Activated T-cell treated with anti-CD3 and anti-CD28 coated beads for 1 hour (primary cell): ENCODE results near the gene MUTYH.
"Not testable (repeated sequence)": the region's sequence is repeated elsewhere in the genome, so short reads cannot be mapped to it uniquely, and the experiment has no call there.

ENCODE experiments used
- DNase-seq: peaks from one replicate; pipeline ENCODE4 v3.0.0-alpha.2; 2020; ENCODE audit warnings: low read depth

Gene MUTYH

GRCh38 chr1:45339789-45340558 lies at the start of gene MUTYH, which contains the start of gene TOE1:
Gene MUTYH (minus strand): TSS chr1:45340440. CDS start chr1:45334505, 5,935 bp downstream.
Gene TOE1 (plus strand): TSS chr1:45340170. CDS start chr1:45340253, 83 bp downstream.
- DNase-seq, result peak; percentile 84

DNA sequence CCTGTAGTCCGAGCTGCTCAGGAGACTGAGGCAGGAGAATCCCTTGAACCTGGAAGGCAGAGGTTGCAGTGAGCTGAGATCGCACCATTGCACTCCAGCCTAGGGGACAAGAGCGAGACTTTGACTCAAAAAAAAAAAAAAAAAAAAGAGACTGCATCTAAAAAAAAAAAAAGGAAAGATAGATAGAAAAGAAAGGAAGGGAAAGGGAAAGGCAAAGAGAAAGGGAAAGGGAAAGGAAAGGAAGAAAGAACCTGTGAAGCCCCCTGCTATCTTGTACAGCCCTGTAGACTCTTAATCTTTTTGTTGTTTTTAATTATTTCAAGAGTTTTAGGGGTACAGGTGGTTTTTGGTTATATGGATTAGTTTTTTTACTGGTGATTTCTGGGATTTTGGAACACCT lies 46.0 kb upstream of the MUTYH start:
- DNase-seq, result no peak

GRCh38 chr1:45385302-45385701 lies 45.1 kb upstream of the MUTYH start:
- no peak for DNase-seq

GRCh38 chr1:45384213-45384612 lies 44.0 kb upstream of the MUTYH start:
- DNase-seq, result not testable (repeated sequence)

GRCh38 chr1:45383191-45383590 lies 43.0 kb upstream of the MUTYH start:
- DNase-seq, result no peak

DNA sequence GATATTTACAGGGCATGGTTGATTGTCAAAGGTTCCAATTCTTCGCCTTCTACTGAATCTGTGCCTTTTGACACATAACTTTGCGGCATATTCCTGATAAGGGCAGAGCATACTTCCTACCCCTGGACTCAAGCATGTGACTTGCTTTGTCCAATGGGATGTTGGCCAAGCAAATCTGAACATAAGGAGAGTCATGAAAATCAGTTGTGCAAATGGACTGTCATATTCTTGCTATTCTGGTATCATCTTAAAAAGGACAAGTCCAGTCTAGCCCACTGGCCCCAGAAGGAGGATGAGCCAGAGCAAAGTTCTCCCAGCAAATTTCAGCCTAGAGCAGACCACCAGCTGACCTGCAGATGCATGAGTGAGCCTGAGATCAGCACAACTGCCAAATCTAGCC lies 41.0 kb upstream of the MUTYH start:
- no peak for DNase-seq

DNA sequence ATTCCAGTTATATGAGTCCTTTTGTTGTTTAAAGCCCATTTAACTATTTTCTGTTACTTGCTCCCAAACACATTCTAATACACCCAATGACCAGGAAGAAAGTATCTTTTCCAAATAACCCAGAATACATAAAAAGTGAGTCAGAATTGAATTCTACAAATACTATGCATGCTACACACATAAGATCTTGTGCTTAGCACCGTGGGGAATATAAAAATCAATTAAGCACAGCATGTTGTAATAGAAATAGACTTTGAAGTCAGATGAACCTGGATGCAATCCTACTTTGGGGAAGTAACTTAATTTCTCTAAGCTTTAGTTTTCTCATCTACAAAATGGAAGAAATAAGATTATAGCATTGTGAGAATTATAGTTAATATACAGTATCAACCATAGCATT lies 40.5 kb upstream of the MUTYH start:
- no peak for DNase-seq

- no peak for DNase-seq
Observed at GRCh38 chr1:45380125-45380524, 39.9 kb upstream of the MUTYH start.

GRCh38 chr1:45379524-45379923 lies 39.3 kb upstream of the MUTYH start:
- DNase-seq, result no peak

GRCh38 chr1:45378184-45378583 lies 37.9 kb upstream of the MUTYH start:
- DNase-seq, result no peak

DNA sequence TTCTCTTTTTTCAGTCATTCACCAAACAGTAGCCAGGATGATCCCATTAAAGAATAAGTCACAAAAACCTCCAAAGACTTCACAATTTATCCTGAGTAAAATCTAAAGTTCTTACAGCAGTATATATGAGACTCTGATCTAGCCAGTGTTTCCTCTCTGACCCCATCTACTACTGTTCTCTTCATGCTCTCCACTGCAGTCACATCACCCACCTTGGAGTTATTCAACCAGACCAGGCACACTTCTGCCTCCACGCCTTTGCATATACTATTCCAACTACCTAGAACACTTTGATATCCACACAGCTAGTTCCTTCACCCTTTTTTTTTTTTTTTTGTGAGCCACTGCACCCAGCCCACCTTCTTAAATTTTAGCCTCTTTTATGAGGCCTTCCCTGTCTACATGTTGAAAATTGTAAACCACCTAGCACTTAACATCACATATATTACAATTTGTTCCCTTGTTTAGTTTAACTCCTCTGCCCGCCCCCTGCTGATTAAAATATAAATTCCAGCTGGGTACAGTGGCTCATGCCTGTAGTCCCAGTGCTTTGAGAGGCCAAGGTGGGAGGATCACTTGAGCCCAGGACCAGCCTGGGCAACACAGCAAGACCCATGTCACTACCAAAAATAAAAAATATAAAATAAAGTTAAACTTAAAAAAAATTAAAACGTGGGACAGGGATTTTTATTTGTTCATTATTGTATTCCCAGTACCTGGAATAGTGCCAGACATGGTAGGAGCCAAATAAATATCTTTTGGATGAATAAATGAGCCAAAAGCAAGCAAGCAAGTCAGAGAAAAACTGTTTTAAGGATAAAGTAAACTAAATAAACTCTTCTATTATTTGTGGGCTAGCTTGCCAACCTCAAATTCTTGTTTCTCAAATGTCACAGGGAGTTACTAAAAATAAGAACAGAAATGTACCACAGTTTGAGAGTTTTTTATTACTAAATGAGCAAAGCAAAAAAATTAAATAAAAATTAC lies 35.2 kb upstream of the MUTYH start:
- DNase-seq, result no peak

GRCh38 chr1:45373573-45373972 lies 33.3 kb upstream of the MUTYH start:
- no peak for DNase-seq

- DNase-seq, result no peak
Observed at GRCh38 chr1:45370575-45370974, 30.3 kb upstream of the MUTYH start.

DNA sequence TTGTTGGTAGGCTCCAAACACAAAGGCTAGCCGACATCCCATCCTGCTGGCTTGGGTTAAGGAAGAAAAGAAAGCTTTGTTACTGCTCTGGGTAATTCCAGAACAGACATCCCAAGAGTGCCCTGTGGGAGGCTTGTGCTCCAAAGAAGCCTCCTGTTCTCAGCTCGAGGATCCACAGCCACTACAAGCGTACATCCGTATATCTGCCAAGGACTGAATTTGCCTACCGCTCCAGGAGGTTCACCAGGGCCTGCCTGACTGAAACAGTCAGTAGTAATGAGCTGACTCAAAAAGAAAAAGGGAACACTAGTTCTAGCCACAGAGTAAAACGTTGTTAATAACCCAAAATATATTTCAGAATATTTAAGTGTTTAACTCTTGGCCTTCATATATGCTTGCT lies 24.8 kb upstream of the MUTYH start:
- DNase-seq, result no peak

- DNase-seq, result no peak
Observed at GRCh38 chr1:45364294-45364693, 24.1 kb upstream of the MUTYH start.

DNA sequence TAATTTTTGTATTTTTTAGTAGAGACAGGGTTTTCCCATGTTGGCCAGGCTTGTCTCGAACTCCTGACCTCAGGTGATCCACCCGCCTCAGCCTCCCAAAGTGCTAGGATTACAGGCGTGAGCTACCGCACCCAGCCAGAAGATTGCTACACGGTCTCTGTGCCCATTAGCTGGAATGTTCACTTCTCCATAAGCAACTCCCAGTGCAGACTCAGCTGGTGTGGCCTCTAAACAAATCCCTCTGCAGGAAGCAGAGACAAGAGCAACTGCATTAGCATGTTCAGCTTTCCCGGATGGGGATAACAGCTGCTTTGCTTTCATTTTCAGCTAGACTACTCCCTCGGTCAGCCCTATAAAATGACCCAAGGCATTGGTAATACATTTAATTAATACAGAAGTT lies 20.7 kb upstream of the MUTYH start:
- not testable (repeated sequence) for DNase-seq

- DNase-seq, result peak; percentile 35
Observed at GRCh38 chr1:45359882-45360513, 19.8 kb upstream of the MUTYH start.

DNA sequence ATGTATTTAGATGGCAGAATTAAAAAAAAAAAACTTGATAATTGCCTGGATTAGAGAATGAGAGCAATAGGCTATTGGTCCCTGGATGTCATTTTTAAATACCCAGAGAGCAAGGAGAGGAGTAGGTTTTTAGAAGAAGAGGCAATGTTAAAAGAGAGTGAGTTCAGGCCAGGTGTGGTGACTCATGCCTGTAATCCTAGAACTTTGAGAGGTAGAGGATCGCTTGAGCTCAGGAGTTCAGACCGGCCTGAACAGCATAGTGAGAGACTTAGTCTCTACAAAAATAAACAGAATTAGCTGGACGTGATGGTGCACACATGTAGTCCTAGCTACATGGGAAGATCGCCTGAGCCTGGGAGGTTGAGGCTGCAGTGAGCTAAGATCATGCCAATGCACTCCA lies 15.9 kb upstream of the MUTYH start:
- no peak for DNase-seq

- DNase-seq, result no peak
Observed at GRCh38 chr1:45355683-45356082, 15.4 kb upstream of the MUTYH start.

- no peak for DNase-seq
Observed at GRCh38 chr1:45354838-45355237, 14.6 kb upstream of the MUTYH start.

GRCh38 chr1:45353685-45354084 lies 13.4 kb upstream of the MUTYH start:
- no peak for DNase-seq

DNA sequence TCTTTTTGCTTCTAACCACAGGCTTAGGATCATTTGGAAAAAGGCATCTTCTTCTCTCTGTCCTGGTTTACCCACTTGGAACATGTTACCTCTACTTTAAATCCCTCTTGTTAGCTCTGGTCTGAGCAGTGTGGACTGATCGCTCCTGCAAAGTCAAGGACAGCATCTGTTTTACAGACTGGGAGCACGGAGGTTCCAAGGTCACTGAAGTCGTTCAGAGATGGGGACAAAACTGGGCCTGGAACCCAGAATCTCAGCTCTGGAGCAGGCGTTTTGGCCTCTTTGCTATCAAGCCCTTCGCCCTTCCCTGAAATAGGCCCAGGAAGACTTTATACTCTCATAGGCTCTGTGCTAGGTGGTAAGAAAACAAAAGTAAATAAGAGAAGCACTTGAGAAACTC lies 11.3 kb upstream of the MUTYH start:
- no peak for DNase-seq
